ENCODE measurements around the gene UBXN6.

Gene UBXN6

GRCh38 chr19:4457654-4458395 lies at the start of gene UBXN6:
Gene UBXN6 (minus strand): TSS chr19:4457794. CDS start chr19:4457697, 97 bp downstream.
- no peak for TF ChIP-seq ZFX (IDR thresholded peaks at IDR 0.05; ENCODE audit: borderline replicate concordance)
- TF ChIP-seq CTCF (IDR thresholded peaks at IDR 0.05) = no peak
- H3K27ac ChIP-seq = peak within 1 kb of the TSS; percentile 69

DNA sequence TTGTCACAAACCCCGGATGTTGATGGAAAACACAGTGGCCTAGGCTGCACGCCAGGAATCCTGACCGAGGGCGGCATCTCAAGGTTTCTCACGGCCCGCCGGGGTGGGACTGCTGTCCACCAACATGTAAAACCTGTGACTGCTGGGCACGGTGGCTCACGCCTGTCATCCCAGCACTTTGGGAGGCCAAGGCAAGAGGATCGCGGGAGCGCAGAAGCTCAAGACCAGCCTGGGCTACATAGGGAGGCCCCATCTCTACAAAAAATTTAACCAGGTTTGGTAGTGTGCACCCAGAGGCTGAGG lies 49.5 kb upstream of the UBXN6 start:
- TF ChIP-seq ZFX (IDR thresholded peaks at IDR 0.05; ENCODE audit: borderline replicate concordance) = no peak
- no peak for TF ChIP-seq CTCF (IDR thresholded peaks at IDR 0.05)
- H3K27ac ChIP-seq = no peak overlapping the region

- TF ChIP-seq CTCF (IDR thresholded peaks at IDR 0.05) = no peak
- no peak for TF ChIP-seq ZFX (IDR thresholded peaks at IDR 0.05; ENCODE audit: borderline replicate concordance)
- H3K27ac ChIP-seq = no peak overlapping the region
These were observed 49.0 kb upstream of the UBXN6 start for GRCh38 chr19:4506449-4507149.

- H3K27ac ChIP-seq = no peak overlapping the region
- TF ChIP-seq ZFX (IDR thresholded peaks at IDR 0.05; ENCODE audit: borderline replicate concordance) (no peak), CTCF (IDR thresholded peaks at IDR 0.05) (no peak)
These were observed 48.2 kb upstream of the UBXN6 start for GRCh38 chr19:4505570-4506448.

GRCh38 chr19:4504891-4505569 lies 47.4 kb upstream of the UBXN6 start:
- no peak for TF ChIP-seq CTCF (IDR thresholded peaks at IDR 0.05)
- no peak for TF ChIP-seq ZFX (IDR thresholded peaks at IDR 0.05; ENCODE audit: borderline replicate concordance)
- no peak overlapping the region for H3K27ac ChIP-seq

- no peak for TF ChIP-seq ZFX (IDR thresholded peaks at IDR 0.05; ENCODE audit: borderline replicate concordance)
- no peak for TF ChIP-seq CTCF (IDR thresholded peaks at IDR 0.05)
- H3K27ac ChIP-seq = no peak overlapping the region
These were observed 46.7 kb upstream of the UBXN6 start for GRCh38 chr19:4504297-4504701.
